HepG2 (cell line): Measurements from ENCODE around the gene CACNG7. TPM values are rescaled to one million over a fixed set of nuclear protein-coding genes. Genes with fewer than 3 reads are reported as not detected.

ENCODE experiments used
- ELK4 ChIP-seq: sonication (generic); formaldehyde crosslinking; IDR thresholded peaks from 2 replicates; pipeline ENCODE4 v1.9.0; 2021; ENCODE audit warnings: missing genetic modification reagents, borderline replicate concordance
- HMGA1 ChIP-seq: sonication (generic); formaldehyde crosslinking; conservative IDR thresholded peaks from 2 replicates; pipeline ENCODE4 v1.4.0; 2020; ENCODE audit warnings: missing genetic modification reagents
- HNF1B ChIP-seq: sonication (generic); formaldehyde crosslinking; IDR thresholded peaks from 2 replicates; pipeline ENCODE4 v1.5.1; 2020; ENCODE audit warnings: mild to moderate bottlenecking, moderate library complexity, missing genetic modification reagents
- KLF16 ChIP-seq, 2 experiments: sonication (generic) in 1 of 2; formaldehyde crosslinking in 1 of 2; IDR thresholded peaks; 2 replicates each; pipeline versions ENCODE4 v1.6.1 to v1.8.0; 2016 to 2023; ENCODE audit warnings: missing genetic modification reagents in 2 of 2, missing compliant biosample characterization in 1 of 2
- NCOA5 ChIP-seq: sonication (generic); formaldehyde crosslinking; IDR thresholded peaks from 2 replicates; pipeline ENCODE4 v1.4.0; 2020; ENCODE audit warnings: missing genetic modification reagents
- NFYC ChIP-seq: IDR thresholded peaks from 2 replicates; pipeline ENCODE4 v1.6.1; 2016; ENCODE audit warnings: missing genetic modification reagents, missing compliant biosample characterization
- NPAS2 ChIP-seq: sonication (generic); formaldehyde crosslinking; IDR thresholded peaks from 2 replicates; pipeline ENCODE4 v1.8.0; 2022; ENCODE audit warnings: mild to moderate bottlenecking, missing genetic modification reagents, borderline replicate concordance
- PATZ1 ChIP-seq: sonication (generic); formaldehyde crosslinking; IDR thresholded peaks from 2 replicates; pipeline ENCODE4 v1.4.0; 2020; ENCODE audit warnings: missing genetic modification reagents
- PHF8 ChIP-seq: sonication (generic); formaldehyde crosslinking; IDR thresholded peaks from 2 replicates; pipeline ENCODE4 v1.5.0; 2020; ENCODE audit warnings: missing genetic modification reagents
- POLR2AphosphoS5 ChIP-seq: IDR thresholded peaks from 2 replicates; pipeline ENCODE4 v1.6.1; 2012; ENCODE audit warnings: low read depth, low read length
- TBX2 ChIP-seq: sonication (generic); formaldehyde crosslinking; IDR thresholded peaks from 2 replicates; pipeline ENCODE4 v1.5.0; 2020; ENCODE audit warnings: missing genetic modification reagents, mild to moderate bottlenecking, borderline replicate concordance
- U2AF2 ChIP-seq: fragments of 200-400 bp; formaldehyde crosslinking; IDR thresholded peaks from 2 replicates; pipeline ENCODE4 v1.6.1; 2017; ENCODE audit warnings: low read depth, mild to moderate bottlenecking, low read length
- ZFP90 ChIP-seq: sonication (generic); formaldehyde crosslinking; IDR thresholded peaks from 2 replicates; pipeline ENCODE4 v1.8.0; 2022; ENCODE audit warnings: missing genetic modification reagents, mild to moderate bottlenecking, inconsistent platforms, borderline replicate concordance
- ZNF33B ChIP-seq: sonication (generic); formaldehyde crosslinking; IDR thresholded peaks from 2 replicates; pipeline ENCODE4 v1.5.1; 2020; ENCODE audit warnings: mild to moderate bottlenecking, missing genetic modification reagents
- ZNF530 ChIP-seq: sonication (generic); formaldehyde crosslinking; IDR thresholded peaks from 2 replicates; pipeline ENCODE4 v1.5.0; 2020; ENCODE audit warnings: low read depth, mild to moderate bottlenecking, missing genetic modification reagents
- ZNF570 ChIP-seq: sonication (generic); formaldehyde crosslinking; IDR thresholded peaks from 2 replicates; pipeline ENCODE4 v1.4.0; 2020; ENCODE audit warnings: mild to moderate bottlenecking, missing genetic modification reagents, borderline replicate concordance
- polyA plus RNA-seq, 8 experiments: library from polyadenylated mRNA; depleted of rRNA in 3 of 8; stranded (reverse) in 7 of 8; unstranded in 1 of 8; fragments of >200 nt; fragmentation: Illumina TruSeq in 4 of 8; extraction: Trizol in 4 of 8; gene quantifications; 2 replicates each; pipeline versions ENCODE4 v1.2.1 to v1.2.3, GENCODE V29; 2011 to 2016; ENCODE audit warnings: low read depth in 4 of 8, missing spikeins in 1 of 8, mixed read lengths in 1 of 8; ENCODE audit not compliant: insufficient read depth in 1 of 8
- total RNA-seq, 5 experiments: library from RNA; depleted of rRNA; stranded (reverse); fragments of >200 nt; fragmentation: Illumina TruSeq; extraction: Trizol; gene quantifications; 2 replicates each; pipeline ENCODE4 v1.2.3, GENCODE V29; 2016; ENCODE audit warnings: low read depth in 1 of 5
- TF ChIP-seq, protein P1 (sequence below): IDR thresholded peaks from 2 replicates; pipeline ENCODE4 v1.6.1; 2016; ENCODE audit warnings: low read depth, borderline replicate concordance
- TF ChIP-seq, protein P2 (sequence below): sonication (generic); formaldehyde crosslinking; IDR thresholded peaks from 2 replicates; pipeline ENCODE4 v1.8.0; 2022; ENCODE audit warnings: missing genetic modification reagents, mild to moderate bottlenecking, moderate library complexity, borderline replicate concordance
- TF ChIP-seq, protein P3 (sequence below): sonication (generic); formaldehyde crosslinking; IDR thresholded peaks from 2 replicates; pipeline ENCODE4 v1.5.1; 2020; ENCODE audit warnings: mild to moderate bottlenecking, missing genetic modification reagents, moderate library complexity

The CACNG7 gene
- total and polyA plus RNA-seq, 2 of the 13 experiments (the other 11 are each of a cell fraction or from before 2014, with no cell fraction given) = not detected

DNA sequence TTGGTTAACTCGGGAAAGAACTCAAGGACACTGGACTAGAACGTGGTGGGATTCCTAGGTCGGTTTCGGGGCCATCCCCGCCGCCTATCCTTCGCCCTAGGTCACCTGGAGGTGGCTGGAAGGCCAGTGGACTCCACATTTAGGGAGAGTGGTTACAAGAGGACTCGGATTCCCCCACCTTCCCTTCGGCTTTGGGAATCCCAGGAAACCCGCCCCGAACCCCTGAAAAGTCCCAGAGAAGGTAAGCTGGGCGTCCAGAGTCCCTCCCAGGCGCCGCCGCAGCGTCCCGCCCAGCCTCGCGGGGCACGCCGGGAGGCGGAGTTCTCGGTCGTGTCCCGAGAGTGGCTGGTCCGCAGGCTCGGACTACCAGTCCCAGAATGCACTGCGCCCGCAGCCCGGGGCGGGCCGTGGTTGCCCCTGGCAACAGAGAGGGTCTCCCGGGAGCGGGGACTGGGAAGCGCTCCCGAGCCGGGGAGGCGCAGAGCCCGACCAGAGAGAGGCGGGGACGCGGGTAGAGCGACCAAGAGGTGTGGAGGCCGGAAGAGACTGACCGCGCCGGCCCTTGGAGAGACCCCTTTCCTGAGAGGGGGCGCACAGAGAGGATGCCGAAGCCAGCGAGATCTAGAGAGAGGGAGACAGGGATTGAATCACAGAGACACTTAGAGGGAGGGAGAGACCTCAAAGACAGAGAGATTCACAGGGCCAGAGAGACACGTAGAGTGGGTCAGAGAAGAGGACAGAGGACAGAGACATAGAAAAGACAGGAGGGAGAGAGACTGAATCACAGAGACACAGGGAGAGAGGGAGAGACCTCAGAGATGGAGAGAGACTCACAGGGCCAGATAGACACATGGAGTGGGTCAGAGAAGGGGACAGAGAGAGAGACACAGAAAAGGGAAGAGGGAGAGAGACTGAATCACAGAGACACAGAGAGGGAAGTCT lies 29.7 kb upstream of the CACNG7 start (continued):
- TF ChIP-seq, protein P1, sequence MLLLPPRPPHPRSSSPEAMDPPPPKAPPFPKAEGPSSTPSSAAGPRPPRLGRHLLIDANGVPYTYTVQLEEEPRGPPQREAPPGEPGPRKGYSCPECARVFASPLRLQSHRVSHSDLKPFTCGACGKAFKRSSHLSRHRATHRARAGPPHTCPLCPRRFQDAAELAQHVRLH (CRISPR knock-in tag) = no peak
- TF ChIP-seq HMGA1 (CRISPR knock-in tag) (no peak), POLR2AphosphoS5 (peak; percentile 48), PHF8 (CRISPR knock-in tag) (peak; percentile 42; the same call in 1 of the 2 replicates), NPAS2 (CRISPR knock-in tag) (no peak), ELK4 (CRISPR knock-in tag) (no peak), NCOA5 (CRISPR knock-in tag) (no peak), ZNF570 (no peak), NFYC (CRISPR knock-in tag) (peak; percentile 25; the same call in 1 of the 2 replicates), TBX2 (CRISPR knock-in tag) (peak; percentile 50; the same call in 1 of the 2 replicates), PATZ1 (CRISPR knock-in tag) (peak; percentile 39; the same call in 1 of the 2 replicates), ZNF530 (CRISPR knock-in tag) (no peak), ZFP90 (CRISPR knock-in tag) (peak; percentile 68), U2AF2 (peak; percentile 88; the same call in 1 of the 2 replicates), KLF16 (CRISPR knock-in tag; IDR thresholded peaks at IDR 0.05) (peak in 1 of 2 experiments; percentile 42; a peak in 1 of 4 replicates), HNF1B (CRISPR knock-in tag) (peak; percentile 72), ZNF33B (CRISPR knock-in tag) (0 out of 2 replicates have a peak, but pooled peaks have one; percentile 19)
- TF ChIP-seq, protein P2, sequence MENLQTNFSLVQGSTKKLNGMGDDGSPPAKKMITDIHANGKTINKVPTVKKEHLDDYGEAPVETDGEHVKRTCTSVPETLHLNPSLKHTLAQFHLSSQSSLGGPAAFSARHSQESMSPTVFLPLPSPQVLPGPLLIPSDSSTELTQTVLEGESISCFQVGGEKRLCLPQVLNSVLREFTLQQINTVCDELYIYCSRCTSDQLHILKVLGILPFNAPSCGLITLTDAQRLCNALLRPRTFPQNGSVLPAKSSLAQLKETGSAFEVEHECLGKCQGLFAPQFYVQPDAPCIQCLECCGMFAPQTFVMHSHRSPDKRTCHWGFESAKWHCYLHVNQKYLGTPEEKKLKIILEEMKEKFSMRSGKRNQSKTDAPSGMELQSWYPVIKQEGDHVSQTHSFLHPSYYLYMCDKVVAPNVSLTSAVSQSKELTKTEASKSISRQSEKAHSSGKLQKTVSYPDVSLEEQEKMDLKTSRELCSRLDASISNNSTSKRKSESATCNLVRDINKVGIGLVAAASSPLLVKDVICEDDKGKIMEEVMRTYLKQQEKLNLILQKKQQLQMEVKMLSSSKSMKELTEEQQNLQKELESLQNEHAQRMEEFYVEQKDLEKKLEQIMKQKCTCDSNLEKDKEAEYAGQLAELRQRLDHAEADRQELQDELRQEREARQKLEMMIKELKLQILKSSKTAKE (CRISPR knock-in tag) = no peak
- TF ChIP-seq, protein P3, sequence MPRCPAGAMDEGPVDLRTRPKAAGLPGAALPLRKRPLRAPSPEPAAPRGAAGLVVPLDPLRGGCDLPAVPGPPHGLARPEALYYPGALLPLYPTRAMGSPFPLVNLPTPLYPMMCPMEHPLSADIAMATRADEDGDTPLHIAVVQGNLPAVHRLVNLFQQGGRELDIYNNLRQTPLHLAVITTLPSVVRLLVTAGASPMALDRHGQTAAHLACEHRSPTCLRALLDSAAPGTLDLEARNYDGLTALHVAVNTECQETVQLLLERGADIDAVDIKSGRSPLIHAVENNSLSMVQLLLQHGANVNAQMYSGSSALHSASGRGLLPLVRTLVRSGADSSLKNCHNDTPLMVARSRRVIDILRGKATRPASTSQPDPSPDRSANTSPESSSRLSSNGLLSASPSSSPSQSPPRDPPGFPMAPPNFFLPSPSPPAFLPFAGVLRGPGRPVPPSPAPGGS (CRISPR knock-in tag) = peak; percentile 50; the same call in 1 of the 2 replicates
